ELF-1 (cell line): Measurements from ENCODE around the gene CABLES1.
A peak's percentile ranks its signal among the peaks of the same experiment; 100 is the strongest.
"Not testable (repeated sequence)": the region's sequence is repeated elsewhere in the genome, so short reads cannot be mapped to it uniquely, and the experiment has no call there.

Experiments used
- DNase-seq: peaks from one replicate; pipeline ENCODE4 v3.0.0-alpha.2; 2016; ENCODE audit warnings: low read depth, low spot score

CABLES1 gene

GRCh38 chr18:23239885-23240608 is 104.8 kb downstream of the CABLES1 start:
- peak; percentile 92 for DNase-seq

DNA sequence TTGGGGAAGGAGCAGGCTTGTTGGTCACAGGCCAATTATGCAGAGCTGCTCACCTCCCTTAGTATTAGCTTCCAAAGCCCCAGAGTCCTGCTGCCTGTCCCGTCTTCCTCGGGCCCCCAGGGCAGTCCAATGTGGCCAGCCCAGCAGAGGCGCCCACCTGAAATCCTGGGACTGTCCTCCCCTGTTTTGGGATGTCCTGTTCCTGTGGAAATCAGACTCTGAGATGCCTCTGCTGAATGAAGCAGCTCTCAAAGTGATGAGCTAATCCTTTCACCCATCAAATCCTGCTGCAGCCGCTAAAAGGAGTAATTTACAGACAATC is 105.3 kb downstream of the CABLES1 start:
- DNase-seq, result no peak

- not testable (repeated sequence) for DNase-seq
Measured at GRCh38 chr18:23241833-23242496, 106.7 kb downstream of the CABLES1 start.

DNA sequence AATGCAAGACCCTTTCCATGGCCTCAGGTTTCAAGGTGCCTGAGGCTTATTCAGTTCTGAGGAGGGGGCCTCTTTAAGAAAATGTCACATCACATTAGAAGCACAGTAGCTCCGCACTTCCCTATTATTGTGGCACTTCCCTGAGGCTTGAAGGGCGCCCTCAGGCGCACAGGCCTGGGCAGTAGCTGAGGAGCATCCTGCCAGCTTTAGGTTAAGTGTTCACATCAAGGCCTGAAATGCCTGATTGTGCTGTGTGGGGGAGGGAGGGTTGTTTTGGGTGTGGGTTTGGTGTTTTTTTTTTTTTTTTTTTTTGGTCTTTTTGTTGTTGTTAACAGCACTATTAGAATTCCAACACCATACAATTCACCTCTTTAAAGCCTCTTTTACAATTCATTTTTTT is 107.9 kb downstream of the CABLES1 start:
- DNase-seq, result peak; percentile 77

DNA sequence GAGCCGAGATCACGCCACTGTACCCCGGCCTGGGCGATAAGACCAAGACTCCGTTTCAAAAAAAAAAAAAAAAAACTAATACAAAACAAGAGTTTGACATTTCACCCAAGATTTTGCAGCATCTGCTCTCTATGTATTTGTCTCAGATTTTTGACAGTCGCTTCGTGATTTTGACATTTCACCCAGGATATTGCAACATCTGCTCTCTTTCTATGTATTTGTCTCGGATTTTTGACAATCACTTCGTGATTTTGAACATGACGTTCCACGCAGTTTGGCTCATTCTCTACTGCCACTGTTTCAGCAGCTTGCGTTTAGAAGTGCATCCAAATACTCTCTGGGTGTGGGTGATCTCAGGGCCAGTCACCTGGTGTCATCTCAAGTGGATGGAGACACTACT is 108.5 kb downstream of the CABLES1 start:
- no peak for DNase-seq

- DNase-seq, result no peak
Measured at GRCh38 chr18:23244401-23244800, 109.1 kb downstream of the CABLES1 start.

DNA sequence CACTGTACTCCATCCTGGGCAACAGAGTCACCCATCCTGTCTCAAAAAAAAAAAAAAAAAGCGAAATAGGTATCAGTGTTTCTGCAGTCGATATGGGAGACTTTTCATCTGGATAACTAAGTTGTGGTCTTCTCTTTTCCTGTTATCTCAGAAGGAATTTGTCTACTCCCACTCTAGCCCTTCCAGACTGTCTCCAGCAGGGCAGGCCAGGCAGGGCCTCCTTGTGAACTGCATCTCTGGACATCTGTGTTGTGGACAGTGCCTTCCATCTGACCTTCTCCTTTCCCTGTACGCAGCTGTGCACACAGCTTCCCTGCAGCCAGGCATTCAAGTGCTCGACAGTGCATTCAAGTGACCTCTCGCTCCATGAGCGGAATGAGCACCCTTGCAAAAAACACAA is 110.2 kb downstream of the CABLES1 start:
- no peak for DNase-seq

- DNase-seq, result no peak
Measured at GRCh38 chr18:23247331-23247730, 112.0 kb downstream of the CABLES1 start.

GRCh38 chr18:23247896-23248295 is 112.6 kb downstream of the CABLES1 start:
- no peak for DNase-seq

- DNase-seq, result no peak
Measured at GRCh38 chr18:23248826-23249225, 113.5 kb downstream of the CABLES1 start.

DNA sequence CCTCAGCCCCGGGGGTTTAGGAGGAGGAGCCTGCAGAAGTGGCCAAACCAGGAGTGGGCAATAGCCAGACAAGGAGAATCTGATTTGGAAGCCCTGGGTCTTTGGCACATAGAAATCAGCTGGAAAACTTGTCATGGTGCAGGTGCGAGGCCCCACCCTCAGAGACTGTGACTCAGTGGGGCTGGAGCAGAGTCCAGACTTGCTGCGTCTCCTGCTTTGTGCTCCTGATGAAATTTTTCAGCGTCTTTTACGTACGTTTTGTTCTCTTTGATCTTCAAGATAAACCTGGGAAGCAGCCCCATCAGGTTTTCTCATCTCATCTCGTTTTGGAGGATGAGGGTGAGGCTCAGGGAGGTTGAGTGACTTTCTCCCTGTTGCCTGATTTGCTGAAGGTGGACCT is 114.1 kb downstream of the CABLES1 start:
- DNase-seq, result no peak

DNA sequence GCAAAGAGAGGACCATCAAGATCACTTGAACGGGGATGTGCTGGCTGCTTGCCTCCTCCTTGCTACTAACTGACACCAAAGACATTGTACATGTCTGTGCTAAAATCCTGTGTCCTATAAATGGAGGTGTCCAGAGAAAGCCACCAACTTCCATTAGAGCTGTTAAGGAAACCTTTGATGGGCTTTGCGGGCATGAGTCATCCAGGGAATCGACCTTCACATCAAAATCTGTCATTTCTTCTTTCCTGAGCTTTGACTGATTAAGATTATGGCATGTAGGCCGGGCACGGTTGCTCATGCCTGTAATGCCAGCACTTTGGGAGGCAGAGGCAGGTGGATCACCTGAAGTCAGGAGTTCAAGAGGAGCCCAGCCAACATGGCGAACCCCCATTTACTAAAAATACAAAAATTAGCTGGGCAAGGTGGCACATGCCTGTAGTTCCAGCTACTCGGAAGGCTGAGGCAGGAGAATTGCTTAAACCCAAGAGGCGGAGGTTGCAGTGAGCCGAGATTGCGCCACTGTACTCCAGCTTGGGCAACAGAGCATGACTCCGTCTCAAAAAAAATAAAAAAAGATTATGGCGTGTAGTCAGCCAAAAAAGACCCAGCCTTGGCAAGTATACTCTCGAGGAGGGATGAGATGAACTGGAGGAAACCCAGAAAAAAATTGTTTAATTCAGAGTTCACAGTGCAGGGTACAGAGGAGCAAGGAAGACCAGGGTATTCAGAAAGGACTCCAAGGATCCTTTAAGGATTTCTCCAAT is 115.8 kb downstream of the CABLES1 start:
- DNase-seq, result no peak

- DNase-seq, result no peak
Measured at GRCh38 chr18:23253630-23254029, 118.3 kb downstream of the CABLES1 start.

- no peak for DNase-seq
Measured at GRCh38 chr18:23257137-23257536, 121.9 kb downstream of the CABLES1 start.

GRCh38 chr18:23257686-23258565 is 122.6 kb downstream of the CABLES1 start:
- no peak for DNase-seq

DNA sequence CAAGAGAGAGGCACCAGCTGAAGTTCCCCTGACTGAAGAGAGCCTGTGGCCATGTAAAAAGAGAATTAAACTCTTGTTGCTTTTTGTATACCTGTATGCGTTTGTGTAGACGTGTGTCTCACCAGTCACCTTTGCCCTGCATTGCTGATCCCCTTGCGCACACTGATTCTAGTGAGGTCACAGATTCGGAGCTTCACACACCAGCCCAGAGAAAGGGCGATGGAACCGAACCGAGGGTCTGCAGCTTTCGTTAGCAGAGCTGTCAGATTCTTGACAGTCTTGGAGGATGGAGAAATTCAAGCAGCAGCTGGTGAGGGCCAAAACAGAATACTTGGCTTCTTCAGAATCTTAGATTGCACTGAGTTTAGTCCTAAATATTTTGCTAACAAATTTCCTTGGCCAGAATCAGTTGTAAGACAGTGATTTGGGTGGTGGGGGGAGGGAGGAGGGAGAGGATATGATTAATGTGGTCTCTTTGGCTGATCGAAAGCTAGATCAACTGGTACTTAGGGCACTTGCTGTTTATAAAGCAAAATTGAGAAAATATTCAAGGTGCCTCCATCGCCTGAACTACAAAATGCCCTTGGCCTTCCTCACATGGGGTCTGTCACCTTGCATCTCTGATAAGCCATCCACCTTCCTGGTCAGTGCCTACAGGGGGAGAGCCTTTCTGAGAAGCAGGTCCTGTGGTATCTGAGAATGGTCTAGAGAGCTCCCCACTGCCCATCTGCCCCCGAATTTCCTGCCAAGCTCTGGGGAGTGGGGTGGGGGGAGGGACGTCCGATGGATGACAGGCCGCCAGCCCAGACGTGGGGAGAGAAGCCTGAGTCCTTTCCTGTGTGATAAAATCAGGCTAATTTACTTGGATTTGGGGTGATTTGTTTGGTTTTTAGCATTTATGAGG is 123.5 kb downstream of the CABLES1 start:
- DNase-seq, result no peak

- DNase-seq, result peak; percentile 99
Measured at GRCh38 chr18:23259701-23260681, 124.7 kb downstream of the CABLES1 start.

DNA sequence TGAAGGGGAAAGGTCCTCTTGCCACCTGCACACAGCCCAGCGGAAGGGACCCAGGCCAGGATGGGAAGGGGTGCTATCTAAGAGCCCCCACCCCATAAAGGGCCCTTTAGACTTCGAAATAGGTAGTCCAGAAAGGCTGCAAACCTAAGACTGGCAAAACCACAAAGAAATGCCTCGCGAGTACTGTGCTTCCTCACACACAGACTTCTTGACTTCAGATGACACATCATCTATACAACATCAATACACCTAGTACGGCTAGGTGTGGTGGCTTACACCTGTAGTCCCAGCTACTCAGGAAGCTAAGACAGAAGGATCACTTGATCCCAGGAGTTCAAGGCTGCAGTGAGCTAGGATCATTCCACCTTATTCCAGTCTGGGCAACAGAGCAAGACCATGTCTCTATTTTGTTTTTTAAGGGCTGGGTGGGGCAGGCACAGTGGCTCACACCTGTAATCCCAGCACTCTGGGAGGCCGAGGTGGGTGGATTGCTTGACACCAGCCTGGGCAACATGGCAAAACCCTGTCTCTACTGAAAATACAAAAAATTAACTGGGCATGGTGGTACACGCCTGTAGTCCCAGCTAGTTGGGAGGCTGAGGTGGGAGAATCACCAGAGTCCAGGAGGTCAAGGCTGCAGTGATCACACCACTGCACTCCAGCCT is 125.8 kb downstream of the CABLES1 start:
- DNase-seq, result no peak
